HCT116 (cell line): ENCODE data around the gene CAPZB. TPM values are rescaled to one million over a fixed set of nuclear protein-coding genes. Genes with fewer than 3 reads are reported as not detected.
A peak's percentile ranks its signal among the peaks of the same experiment; 100 is the strongest.

ENCODE experiments used
- ATAC-seq: fragments of 200-7000 bp; cut with Tn5 transposase; 2 replicates; pipeline ENCODE4 v1.9.1; 2020; ENCODE audit warnings: mild to moderate bottlenecking, moderate library complexity
- BruUV-seq: library from RNA; stranded (reverse); fragments of 400-500 nt; replicated peaks from 2 replicates; lab custom pipeline; 2021; lab: Mats Ljungman, UMichigan
- CTCF ChIA-PET: fragments of 300-600 bp; sonication (Branson Sonifier 250); formaldehyde crosslinking; loops from one replicate; lab custom pipeline; 2021; ENCODE audit warnings: antibody characterized with exemption; lab: Charles Lee
- POLR2A ChIA-PET: fragments of 300-600, 350-600 bp; sonication (Branson Sonifier 250); formaldehyde crosslinking; loops from one replicate; lab custom pipeline; 2021; ENCODE audit warnings: antibody characterized with exemption; lab: Charles Lee
- RAD21 ChIA-PET, 2 experiments: fragments of 300-600 bp; sonication (Branson Sonifier 250); formaldehyde crosslinking; loops; one replicate each; lab custom pipeline; 2023; ENCODE audit warnings: low total read pairs in 2 of 2; ENCODE audit not compliant: uncharacterized antibody in 2 of 2, unreplicated experiment in 2 of 2, low non-redundant PET in 1 of 2; lab: Charles Lee
- DNase-seq: peaks from one replicate; pipeline ENCODE4 v3.0.0-alpha.2; 2010; ENCODE audit warnings: low read depth, low spot score
- H2AFZ ChIP-seq: fragments of 200-600 bp; shearing (Covaris generic), sonication (generic); 2 replicates; pipeline ENCODE4 v1.6.1; 2017; ENCODE audit warnings: low read depth, mixed run types, mixed read lengths, antibody characterized with exemption, low read length; ENCODE audit not compliant: poor library complexity, severe bottlenecking
- H3K27ac ChIP-seq: 2 replicates; pipeline ENCODE4 v1.5.1; 2012; ENCODE audit warnings: low read depth, low read length
- H3K27me3 ChIP-seq: fragments of 200-600 bp; sonication (generic); 2 replicates; pipeline ENCODE4 v1.6.1; 2016; ENCODE audit warnings: mixed run types, low read length, mixed read lengths; ENCODE audit not compliant: insufficient read depth
- H3K36me3 ChIP-seq, 2 experiments: fragments of 200-500 bp in 1 of 2; fragments of 200-600 bp in 1 of 2; sonication (Bioruptor generic) in 1 of 2; sonication (generic) in 1 of 2; 2 replicates each; pipeline versions ENCODE4 v1.5.1 to v1.6.1; 2014 to 2016; ENCODE audit warnings: low read length in 2 of 2, inconsistent platforms in 1 of 2, mixed read lengths in 1 of 2, mixed run types in 1 of 2; ENCODE audit not compliant: insufficient read depth in 2 of 2, control insufficient read depth in 1 of 2
- H3K4me1 ChIP-seq, 2 experiments: fragments of 200-600 bp in 1 of 2; sonication (generic) in 1 of 2; 2 replicates each; pipeline versions ENCODE4 v1.5.1 to v1.6.1; 2012 to 2017; ENCODE audit warnings: low read length in 2 of 2, inconsistent platforms in 1 of 2, mild to moderate bottlenecking in 1 of 2, mixed read lengths in 1 of 2, mixed run types in 1 of 2, moderate library complexity in 1 of 2; ENCODE audit not compliant: insufficient read depth in 2 of 2, control insufficient read depth in 1 of 2
- H3K4me2 ChIP-seq: fragments of 200-600 bp; sonication (generic); 2 replicates; pipeline ENCODE4 v1.6.1; 2017; ENCODE audit warnings: mixed run types, low read length, mixed read lengths
- H3K4me3 ChIP-seq, 2 experiments: fragments of 200-600 bp in 1 of 2; sonication (generic) in 1 of 2; replicated peaks in 1 of 2; 2 replicates each; pipeline ENCODE4 v1.5.1; 2011 to 2016; ENCODE audit warnings: low read length in 2 of 2, control low read depth in 1 of 2, low read depth in 1 of 2, mild to moderate bottlenecking in 1 of 2, mixed read lengths in 1 of 2, mixed run types in 1 of 2
- H3K79me2 ChIP-seq: fragments of 200-600 bp; sonication (generic); 2 replicates; pipeline ENCODE4 v1.6.1; 2017; ENCODE audit warnings: mild to moderate bottlenecking, mixed run types, low read length, moderate library complexity, mixed read lengths; ENCODE audit not compliant: insufficient read depth
- H3K9ac ChIP-seq: fragments of 200-600 bp; sonication (generic); 2 replicates; pipeline ENCODE4 v1.6.1; 2016; ENCODE audit warnings: low read length, mixed read lengths
- H3K9me2 ChIP-seq: fragments of 200-600 bp; sonication (generic), shearing (Covaris generic); 2 replicates; pipeline ENCODE4 v1.6.1; 2017; ENCODE audit warnings: mixed run types, mild to moderate bottlenecking, moderate library complexity; ENCODE audit not compliant: insufficient read depth
- H3K9me3 ChIP-seq, 2 experiments: fragments of 200-500 bp in 1 of 2; fragments of 200-600 bp in 1 of 2; sonication (Bioruptor generic) in 1 of 2; sonication (generic) in 1 of 2; 2 replicates each; pipeline ENCODE4 v1.6.1; 2014 to 2017; ENCODE audit warnings: low read length in 2 of 2, mixed read lengths in 2 of 2, inconsistent platforms in 1 of 2, low read depth in 1 of 2, mild to moderate bottlenecking in 1 of 2, mixed run types in 1 of 2, moderate library complexity in 1 of 2; ENCODE audit not compliant: control insufficient read depth in 1 of 2, insufficient read depth in 1 of 2
- H4K20me1 ChIP-seq: fragments of 200-600 bp; sonication (generic), shearing (Covaris generic); 2 replicates; pipeline ENCODE4 v1.6.1; 2017; ENCODE audit warnings: mixed run types, mild to moderate bottlenecking, moderate library complexity; ENCODE audit not compliant: insufficient read depth
- CTCF ChIP-seq, 3 experiments: fragments of 200-600 bp in 1 of 3; sonication (generic) in 1 of 3; IDR thresholded peaks in 2 of 3; conservative IDR thresholded peaks in 1 of 3; 2 replicates each; pipeline ENCODE4 v1.5.1; 2012 to 2017; ENCODE audit warnings: low read depth in 2 of 3, low read length in 2 of 3, antibody characterized with exemption in 1 of 3, borderline replicate concordance in 1 of 3, control low read depth in 1 of 3, mild to moderate bottlenecking in 1 of 3, mixed read lengths in 1 of 3, mixed run types in 1 of 3, moderate library complexity in 1 of 3; ENCODE audit not compliant: insufficient read depth in 1 of 3
- EZH2 ChIP-seq: fragments of 200-600 bp; sonication (generic); IDR thresholded peaks from 2 replicates; pipeline ENCODE4 v1.6.1; 2017; ENCODE audit warnings: antibody characterized with exemption, mixed run types
- FOSL1 ChIP-seq: IDR thresholded peaks from 2 replicates; pipeline ENCODE4 v1.6.1; 2012; ENCODE audit warnings: low read depth
- POLR2AphosphoS5 ChIP-seq: IDR thresholded peaks from 2 replicates; pipeline ENCODE4 v1.6.1; 2011; ENCODE audit warnings: mild to moderate bottlenecking, low read depth, low read length, moderate library complexity
- RAD21 ChIP-seq: IDR thresholded peaks from 2 replicates; pipeline ENCODE4 v1.6.1; 2012; ENCODE audit warnings: low read depth, mild to moderate bottlenecking
- intact Hi-C: fragments of 100-400 bp; cut with micrococcal nuclease; formaldehyde crosslinking; loops from 2 replicates; pipeline ENCODE4 v1.10.0; 2022
- total RNA-seq: library from RNA; stranded (reverse); gene quantifications from one replicate; pipeline ENCODE4 v1.2.1, GENCODE V29; 2021; ENCODE audit not compliant: unreplicated experiment

The CAPZB gene
- total RNA-seq, 1 experiment from 2014 or later, result 203 TPM

- DNase-seq, result no peak
- ChIA-PET POLR2A (no interaction called here), CTCF (interaction anchor here (1.5 to 2.7 kb wide), 2 partner anchors 142 to 214 kb away, joined by 3 to 14 read pairs; no protein-coding TSS in a partner anchor), RAD21 (no interaction called here)
- Histone ChIP-seq H3K36me3 (0 out of 4 replicates have a peak, but pooled peaks cover 0 to 5% of the 10 kb centered on the region in 2 experiments), H3K27me3 (no peaks in the 10 kb centered on the region), H4K20me1 (peaks cover 11% of the 10 kb centered on the region; the same call in 1 of the 2 replicates), H3K4me3 (no peak overlapping the region), H3K9me3 (no peaks in the 10 kb centered on the region), H3K4me1 (peaks cover 15 to 31% of the 10 kb centered on the region in 2 experiments), H3K9ac (no peak overlapping the region)
- intact Hi-C loops, result loop anchor here (1.0 to 5.0 kb wide), 2 partner anchors 143 to 213 kb away; no protein-coding TSS in a partner anchor
- no peak for TF ChIP-seq EZH2
- TF ChIP-seq POLR2AphosphoS5, result no peak
- TF ChIP-seq FOSL1, result no peak
- TF ChIP-seq RAD21, result peak; percentile 64
- TF ChIP-seq CTCF (IDR thresholded peaks at IDR 0.05 in 2 of 3, conservative IDR thresholded peaks at IDR 0.05 in 1 of 3; ENCODE audit: borderline replicate concordance in 1 of 3, insufficient read depth in 1 of 3, low read depth in 2 of 3, low read length in 2 of 3), result peak; percentile 39 to 52 (median 43); a peak in 5 of 6 replicates
- TF ChIP-seq, all 23 proteins: peak for 2
- Histone ChIP-seq H3K4me2 (peak overlapping the region; percentile 54; the same call in 1 of the 2 replicates), H3K79me2 (peaks cover 94% of the 10 kb centered on the region), H2AFZ (no peak overlapping the region), H3K9me2 (no peaks in the 10 kb centered on the region), H3K27ac (no peak overlapping the region)
- BruUV-seq, result no TSS peak
- 0 out of 2 replicates have a peak, but pooled peaks have one; percentile 35 for ATAC-seq
Measured at GRCh38 chr1:19439464-19440171, 45.7 kb downstream of the CAPZB start.
